OCI-LY3 (cell line): ENCODE results near the gene HINFP.

ENCODE experiments used
- H2AFZ ChIP-seq: fragments of 200-600, 300-600 bp; shearing (Covaris generic); 2 replicates; pipeline ENCODE4 v1.6.0; 2014; ENCODE audit warnings: antibody characterized with exemption, low read depth, low read length
- H3K27ac ChIP-seq: fragments of 200-600, 300-600 bp; sonication (generic); 2 replicates; pipeline ENCODE4 v1.5.1; 2014; ENCODE audit warnings: mild to moderate bottlenecking, low read length, moderate library complexity, mixed read lengths
- H3K27me3 ChIP-seq: fragments of 200-600, 300-600 bp; sonication (generic); 2 replicates; pipeline ENCODE4 v1.6.1; 2014; ENCODE audit warnings: low read depth, low read length, mixed read lengths
- H3K36me3 ChIP-seq: fragments of 200-600, 300-600 bp; sonication (generic); replicated peaks from 2 replicates; pipeline ENCODE3; 2014; ENCODE audit warnings: low read depth, low read length, mixed read lengths
- H3K4me1 ChIP-seq: fragments of 300-600, 200-600 bp; sonication (generic); 2 replicates; pipeline ENCODE4 v1.6.1; 2014; ENCODE audit warnings: low read length, mixed read lengths
- H3K4me2 ChIP-seq: fragments of 200-600, 300-600 bp; sonication (generic); 2 replicates; pipeline ENCODE4 v1.6.1; 2014; ENCODE audit warnings: low read length, mixed read lengths
- H3K4me3 ChIP-seq: fragments of 300-600, 200-600 bp; sonication (generic); 2 replicates; pipeline ENCODE4 v1.5.1; 2014; ENCODE audit warnings: antibody characterized with exemption, mild to moderate bottlenecking, low read length, moderate library complexity
- H3K79me2 ChIP-seq: fragments of 300-600, 200-600 bp; shearing (Covaris generic); 2 replicates; pipeline ENCODE4 v1.6.1; 2014; ENCODE audit warnings: mild to moderate bottlenecking, low read length, mixed read lengths
- H3K9ac ChIP-seq: fragments of 300-600, 200-600 bp; shearing (Covaris generic); 2 replicates; pipeline ENCODE4 v1.6.0; 2014; ENCODE audit warnings: mild to moderate bottlenecking, low read length, moderate library complexity
- H3K9me3 ChIP-seq: fragments of 200-600, 300-600 bp; shearing (Covaris generic); 2 replicates; pipeline ENCODE4 v1.6.1; 2014; ENCODE audit warnings: low read length, mixed read lengths; ENCODE audit not compliant: insufficient read depth
- H4K20me1 ChIP-seq: fragments of 200-600, 300-600 bp; sonication (generic); 2 replicates; pipeline ENCODE4 v1.6.1; 2016; ENCODE audit warnings: low read length, mixed read lengths; ENCODE audit not compliant: insufficient read depth
- CTCF ChIP-seq: fragments of 200-600, 300-600 bp; sonication (generic); IDR thresholded peaks from 2 replicates; pipeline ENCODE4 v1.5.1; 2014; ENCODE audit warnings: antibody characterized with exemption, low read length, low read depth
- EZH2phosphoT487 ChIP-seq: fragments of 200-600 bp; shearing (Covaris generic); IDR thresholded peaks from 2 replicates; pipeline ENCODE4 v1.6.1; 2018; ENCODE audit warnings: antibody characterized with exemption, mixed run types, low read depth

The HINFP gene

GRCh38 chr11:119091966-119092879 lies 29.2 kb upstream of the HINFP start:
- H3K79me2 ChIP-seq, result peaks cover 37% of the 10 kb centered on the region
- peak overlapping the region; percentile 73 for H3K27ac ChIP-seq
- H3K4me2 ChIP-seq, result peak overlapping the region; percentile 96
- peaks cover 26% of the 10 kb centered on the region for H4K20me1 ChIP-seq
- no peak for TF ChIP-seq CTCF
- no peak for TF ChIP-seq EZH2phosphoT487
- no peaks in the 10 kb centered on the region for H3K27me3 ChIP-seq
- peaks cover 31% of the 10 kb centered on the region for H3K4me1 ChIP-seq
- H3K36me3 ChIP-seq, result peaks cover 45% of the 10 kb centered on the region
- H3K9ac ChIP-seq, result peak overlapping the region; percentile 92; the same call in 1 of the 2 replicates
- H3K4me3 ChIP-seq, result peak overlapping the region; percentile 97
- no peak overlapping the region for H2AFZ ChIP-seq
- H3K9me3 ChIP-seq, result no peaks in the 10 kb centered on the region

- peak overlapping the region; percentile 73 for H3K27ac ChIP-seq
- H4K20me1 ChIP-seq, result peaks cover 26% of the 10 kb centered on the region
- peaks cover 31% of the 10 kb centered on the region for H3K4me1 ChIP-seq
- H3K4me3 ChIP-seq, result peak overlapping the region; percentile 97
- peak overlapping the region; percentile 96 for H3K4me2 ChIP-seq
- no peak overlapping the region for H2AFZ ChIP-seq
- H3K79me2 ChIP-seq, result peaks cover 37% of the 10 kb centered on the region
- H3K9me3 ChIP-seq, result no peaks in the 10 kb centered on the region
- TF ChIP-seq CTCF, result no peak
- no peak for TF ChIP-seq EZH2phosphoT487
- H3K27me3 ChIP-seq, result no peaks in the 10 kb centered on the region
- H3K36me3 ChIP-seq, result peaks cover 54% of the 10 kb centered on the region
- H3K9ac ChIP-seq, result peak overlapping the region; percentile 92
These were observed 28.2 kb upstream of the HINFP start for GRCh38 chr11:119092880-119093842.

- Histone ChIP-seq H2AFZ (no peak overlapping the region), H3K9ac (peak overlapping the region; percentile 92), H3K27ac (peak overlapping the region; percentile 73), H3K4me2 (peak overlapping the region; percentile 96), H3K9me3 (no peaks in the 10 kb centered on the region), H3K4me1 (peaks cover 31% of the 10 kb centered on the region), H3K36me3 (peaks cover 58% of the 10 kb centered on the region), H3K4me3 (peak overlapping the region; percentile 97), H4K20me1 (peaks cover 26% of the 10 kb centered on the region), H3K79me2 (peaks cover 37% of the 10 kb centered on the region), H3K27me3 (no peaks in the 10 kb centered on the region)
- no peak for TF ChIP-seq CTCF
- TF ChIP-seq EZH2phosphoT487, result no peak
These were observed 27.2 kb upstream of the HINFP start for GRCh38 chr11:119093942-119094815.
